Measurements from ENCODE around the gene RASGRP3.

DNA sequence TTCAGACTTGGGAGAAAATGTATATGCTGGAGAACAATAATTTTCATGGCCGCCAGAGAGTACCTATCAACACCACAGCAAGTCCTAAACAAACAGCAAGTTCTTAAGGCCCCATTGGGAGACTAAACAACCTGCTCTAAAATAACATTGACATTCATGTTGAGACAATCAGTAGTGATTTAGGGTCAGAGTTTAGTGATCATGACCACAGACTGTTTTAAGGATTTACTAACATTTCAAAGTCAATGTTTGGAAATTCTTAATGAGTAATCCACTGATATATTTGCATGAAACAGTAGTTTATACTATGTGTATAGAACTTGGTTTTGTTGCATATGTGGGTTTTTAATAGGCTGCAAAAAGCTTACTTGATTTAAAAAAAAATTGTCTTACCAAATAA, 34.7 kb downstream of the RASGRP3 start:
- no peak for TF ChIP-seq EZH2 (IDR thresholded peaks at IDR 0.05; ENCODE audit: borderline replicate concordance, low read length)
- TF ChIP-seq, protein P1, sequence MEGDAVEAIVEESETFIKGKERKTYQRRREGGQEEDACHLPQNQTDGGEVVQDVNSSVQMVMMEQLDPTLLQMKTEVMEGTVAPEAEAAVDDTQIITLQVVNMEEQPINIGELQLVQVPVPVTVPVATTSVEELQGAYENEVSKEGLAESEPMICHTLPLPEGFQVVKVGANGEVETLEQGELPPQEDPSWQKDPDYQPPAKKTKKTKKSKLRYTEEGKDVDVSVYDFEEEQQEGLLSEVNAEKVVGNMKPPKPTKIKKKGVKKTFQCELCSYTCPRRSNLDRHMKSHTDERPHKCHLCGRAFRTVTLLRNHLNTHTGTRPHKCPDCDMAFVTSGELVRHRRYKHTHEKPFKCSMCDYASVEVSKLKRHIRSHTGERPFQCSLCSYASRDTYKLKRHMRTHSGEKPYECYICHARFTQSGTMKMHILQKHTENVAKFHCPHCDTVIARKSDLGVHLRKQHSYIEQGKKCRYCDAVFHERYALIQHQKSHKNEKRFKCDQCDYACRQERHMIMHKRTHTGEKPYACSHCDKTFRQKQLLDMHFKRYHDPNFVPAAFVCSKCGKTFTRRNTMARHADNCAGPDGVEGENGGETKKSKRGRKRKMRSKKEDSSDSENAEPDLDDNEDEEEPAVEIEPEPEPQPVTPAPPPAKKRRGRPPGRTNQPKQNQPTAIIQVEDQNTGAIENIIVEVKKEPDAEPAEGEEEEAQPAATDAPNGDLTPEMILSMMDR (IDR thresholded peaks at IDR 0.05; ENCODE audit: low read length) = no peak
